K562 (cell line): Measurements from ENCODE around the gene ANXA2. TPM values are rescaled to one million over a fixed set of nuclear protein-coding genes. Genes with fewer than 3 reads are reported as not detected.

Source experiments
- ATAC-seq: fragments of 200-7000 bp; cut with Tn5 transposase; 3 replicates; pipeline ENCODE4 v1.9.1; 2020; ENCODE audit warnings: moderate library complexity
- Bru-seq: library from RNA; stranded (reverse); fragments of 400-500 nt; gene quantifications from one replicate; lab custom pipeline; 2021; lab: Mats Ljungman, UMichigan
- BruChase-seq, 2 experiments: library from RNA; stranded (reverse); fragments of 400-500 nt; gene quantifications; one replicate each; lab custom pipeline; 2021; lab: Mats Ljungman, UMichigan
- BruUV-seq: library from RNA; stranded (reverse); fragments of 400-500 nt; replicated peaks from 2 replicates; lab custom pipeline; 2021; lab: Mats Ljungman, UMichigan
- CTCF ChIA-PET: fragments of 300-600 bp; formaldehyde crosslinking; extraction: SDS; loops from one replicate; lab custom pipeline; 2021; ENCODE audit warnings: low intra/inter-chr PET ratio; lab: Yijun Ruan, JAX
- POLR2A ChIA-PET: fragments of 300-600, 350-650 bp; sonication (Branson Sonifier 250); formaldehyde crosslinking; extraction: SDS; loops from one replicate; lab custom pipeline; 2021; ENCODE audit warnings: antibody characterized with exemption, inconsistent platforms; lab: Yijun Ruan, JAX
- DNase-seq, 4 experiments: peaks; one replicate each; pipeline versions ENCODE4 v3.0.0 to v3.0.0-alpha.2; 2011 to 2018; ENCODE audit warnings: low spot score in 3 of 4, mixed read lengths in 3 of 4; ENCODE audit errors: extremely low read depth in 1 of 4
- FAIRE-seq: peaks from 2 replicates; lab custom pipeline; 2011; peaks lifted over from hg19 to GRCh38; lab: Jason Lieb, UNC
- H2AFZ ChIP-seq: 2 replicates; pipeline ENCODE4 v1.6.0; 2011; ENCODE audit warnings: low read depth, low read length, control low read depth, inconsistent platforms
- H3K27ac ChIP-seq: fragments of 200-600 bp; 3 replicates; pipeline ENCODE4 v1.8.0; 2011; ENCODE audit warnings: low read depth, mild to moderate bottlenecking, control low read depth, inconsistent platforms, low read length, moderate library complexity, mixed read lengths; ENCODE audit errors: extremely low read depth
- H3K27me3 ChIP-seq, 2 experiments: fragments of 300-600 bp in 1 of 2; 2 replicates in 1 of 2; 3 replicates in 1 of 2; pipeline versions ENCODE4 v1.6.0 to v1.8.0; 2011; ENCODE audit warnings: inconsistent platforms in 2 of 2, low read length in 2 of 2, mild to moderate bottlenecking in 1 of 2, mixed read lengths in 1 of 2, moderate library complexity in 1 of 2; ENCODE audit not compliant: control insufficient read depth in 2 of 2, insufficient read depth in 2 of 2
- H3K36me3 ChIP-seq: fragments of 300-600 bp; 3 replicates; pipeline ENCODE4 v1.8.0; 2011; ENCODE audit warnings: mild to moderate bottlenecking, low read length, inconsistent platforms; ENCODE audit not compliant: control insufficient read depth, insufficient read depth
- H3K4me1 ChIP-seq, 2 experiments: fragments of 200-600 bp in 1 of 2; replicated peaks in 1 of 2; 2 replicates in 1 of 2; 3 replicates in 1 of 2; pipeline versions ENCODE4 v1.5.1 to v1.8.0; 2011; ENCODE audit warnings: inconsistent platforms in 2 of 2, low read length in 2 of 2, mild to moderate bottlenecking in 1 of 2, mixed read lengths in 1 of 2, moderate library complexity in 1 of 2; ENCODE audit not compliant: control insufficient read depth in 2 of 2, insufficient read depth in 2 of 2
- H3K4me2 ChIP-seq: 2 replicates; pipeline ENCODE4 v1.6.1; 2011; ENCODE audit warnings: low read length, control low read depth, inconsistent platforms, mixed read lengths; ENCODE audit not compliant: insufficient read depth
- H3K4me3 ChIP-seq: fragments of 200-600 bp; sonication (generic), shearing (Covaris generic); 2 replicates; pipeline ENCODE4 v1.5.1; 2016; ENCODE audit warnings: control low read depth, inconsistent platforms
- H3K79me2 ChIP-seq: fragments of 200-600 bp; 3 replicates; pipeline ENCODE4 v1.8.0; 2011; ENCODE audit warnings: low read length, inconsistent platforms; ENCODE audit not compliant: control insufficient read depth, insufficient read depth
- H3K9ac ChIP-seq, 2 experiments: 2 replicates each; pipeline versions ENCODE4 v1.6.0 to v1.6.1; 2011; ENCODE audit warnings: low read depth in 2 of 2, low read length in 2 of 2, control low read depth in 1 of 2, inconsistent platforms in 1 of 2, mild to moderate bottlenecking in 1 of 2, mixed read lengths in 1 of 2; ENCODE audit not compliant: insufficient read depth in 1 of 2
- H3K9me1 ChIP-seq: one replicate; pipeline ENCODE4 v1.6.0; 2011; ENCODE audit warnings: inconsistent platforms, mild to moderate bottlenecking, low read length, moderate library complexity; ENCODE audit not compliant: control insufficient read depth, insufficient read depth
- H3K9me3 ChIP-seq: replicated peaks from 2 replicates; pipeline ENCODE4 v1.5.1; 2011; ENCODE audit warnings: low read depth, low read length, inconsistent platforms; ENCODE audit not compliant: control insufficient read depth, insufficient read depth
- H4K20me1 ChIP-seq: replicated peaks from 2 replicates; pipeline ENCODE4 v1.6.1; 2011; ENCODE audit warnings: low read length, inconsistent platforms, mixed read lengths; ENCODE audit not compliant: control insufficient read depth, insufficient read depth
- CREM ChIP-seq: IDR thresholded peaks from 2 replicates; pipeline ENCODE4 v1.6.1; 2014; ENCODE audit warnings: antibody characterized with exemption, low read depth
- HMGN3 ChIP-seq: IDR thresholded peaks from 2 replicates; pipeline ENCODE4 v1.6.1; 2011; ENCODE audit warnings: borderline replicate concordance, low read depth, mild to moderate bottlenecking, mixed read lengths, low read length; ENCODE audit not compliant: insufficient read length; ENCODE audit errors: extremely low read depth
- PCBP2 ChIP-seq: fragments of 200-400 bp; formaldehyde crosslinking; IDR thresholded peaks from 2 replicates; pipeline ENCODE4 v1.6.1; 2018; ENCODE audit warnings: low read length, low read depth, mild to moderate bottlenecking, moderate library complexity; ENCODE audit not compliant: poor library complexity, severe bottlenecking
- PHF21A ChIP-seq: fragments of 450-650 bp; IDR thresholded peaks from 2 replicates; pipeline ENCODE4 v1.6.1; 2017; ENCODE audit warnings: low read depth, borderline replicate concordance
- PTBP1 ChIP-seq: fragments of 200-400 bp; formaldehyde crosslinking; IDR thresholded peaks from 2 replicates; pipeline ENCODE4 v1.6.1; 2017; ENCODE audit warnings: low read depth, low read length
- RBM14 ChIP-seq: fragments of 200-400 bp; formaldehyde crosslinking; IDR thresholded peaks from 2 replicates; pipeline ENCODE4 v1.6.1; 2018; ENCODE audit warnings: low read depth, mild to moderate bottlenecking, low read length, moderate library complexity, borderline replicate concordance; ENCODE audit not compliant: insufficient read depth
- RBM17 ChIP-seq: fragments of 200-400 bp; formaldehyde crosslinking; IDR thresholded peaks from 2 replicates; pipeline ENCODE4 v1.6.1; 2017; ENCODE audit warnings: low read depth, mild to moderate bottlenecking, low read length, borderline replicate concordance
- WGBS: fragments of 100-300 bp; shearing (Covaris generic); methylation state at CpG from one replicate; pipeline ENCODE4 v1.1.6; 2016; ENCODE audit warnings: low coverage, mixed read lengths; ENCODE audit not compliant: insufficient coverage; ENCODE audit errors: missing lambda C conversion rate; 5-methylcytosine and 5-hydroxymethylcytosine counted together
- in situ Hi-C: fragments of 300-500 bp; cut with MboI; formaldehyde crosslinking; loops from 4 replicates; pipeline ENCODE4 v1.15.0; 2018; ENCODE audit warnings: inconsistent platforms, mixed read lengths
- intact Hi-C: fragments of 100-400 bp; cut with micrococcal nuclease; formaldehyde crosslinking; loops from 2 replicates; pipeline ENCODE4 v1.14.2; 2022
- long read RNA-seq, 3 experiments: library from polyadenylated mRNA in 2 of 3; library from RNA in 1 of 3; unstranded in 2 of 3; stranded (forward) in 1 of 3; transcript quantifications; one replicate each; pipeline ENCODE4 v2.0.0, GENCODE V29; 2019 to 2022
- polyA minus RNA-seq, 3 experiments: library from RNA; depleted of rRNA, polyadenylated mRNA; stranded (reverse); fragments of >200 nt; gene quantifications; 2 replicates each; pipeline ENCODE4 v1.2.3, GENCODE V29; 2011
- polyA plus RNA-seq, 8 experiments: library from polyadenylated mRNA; depleted of rRNA in 4 of 8; stranded (reverse) in 5 of 8; unstranded in 3 of 8; fragments of >200 nt; fragmentation: Nextera tagmentation in 2 of 8; fragmentation: Illumina TruSeq in 1 of 8; extraction: Ambion mirVana in 2 of 8; extraction: Trizol in 1 of 8; gene quantifications; 2 replicates each; pipeline versions ENCODE4 v1.2.1 to v1.2.3, GENCODE V29; 2011 to 2014; ENCODE audit warnings: inconsistent platforms in 1 of 8, missing spikeins in 1 of 8
- total RNA-seq, 7 experiments: library from RNA; depleted of rRNA in 6 of 7; stranded (reverse); fragments of >200 nt in 6 of 7; fragmentation: Illumina TruSeq in 2 of 7; extraction: Trizol in 2 of 7; gene quantifications; 2 replicates each; pipeline versions ENCODE4 v1.2.1 to v1.2.3, GENCODE V29; 2011 to 2021; ENCODE audit warnings: low replicate concordance in 1 of 7
- TF ChIP-seq, protein P1 (sequence below): sonication (generic); formaldehyde crosslinking; IDR thresholded peaks from 2 replicates; pipeline ENCODE4 v1.8.0; 2023; ENCODE audit warnings: missing genetic modification reagents, mild to moderate bottlenecking, borderline replicate concordance

The ANXA2 gene
- 164 and 212 TPM in 2 replicates for total RNA-seq (2011; cell fraction: chromatin; rRNA removed; ENCODE audit: low replicate concordance)
- total RNA-seq (2011; cell fraction: nucleolus; rRNA removed) = 137 and 142 TPM in 2 replicates
- 205 and 289 TPM in 2 replicates for total RNA-seq (2011; cell fraction: nucleoplasm; rRNA removed)
- total RNA-seq (2014; rRNA removed) (348 and 357 TPM in 2 replicates), total RNA-seq (2014; rRNA removed; fragmentation: Illumina TruSeq; extraction: Trizol) (452 and 478 TPM in 2 replicates), total RNA-seq (2015; rRNA removed; fragmentation: Illumina TruSeq; extraction: Trizol) (361 and 377 TPM in 2 replicates), total RNA-seq (2021) (298 and 301 TPM in 2 replicates), polyA plus RNA-seq (2011; rRNA removed) (505 and 549 TPM in 2 replicates), polyA plus RNA-seq (2014; fragmentation: Illumina TruSeq; extraction: Trizol) (545 and 579 TPM in 2 replicates), polyA plus RNA-seq (2014; fragmentation: Nextera tagmentation; extraction: Ambion mirVana) (1,000 to 10,000 TPM in 1 of 2 experiments, 100 to 1,000 TPM in 1; 826 to 1,102 TPM), polyA plus RNA-seq (2014; rRNA removed) (451 and 471 TPM in 2 replicates), polyA minus RNA-seq (2011; rRNA and poly(A)+ RNA removed) (663 and 682 TPM in 2 replicates), Bru-seq, nascent RNA (percentile 92 among the genes with signal in this experiment), BruChase-seq, experiment 1, labeled RNA remaining after a 2-hour chase (percentile 86 among the genes with signal in this experiment), BruChase-seq, experiment 2, labeled RNA remaining after a 6-hour chase (percentile 81 among the genes with signal in this experiment)
- polyA plus RNA-seq (2011; cell fraction: cytosol; rRNA removed) = 382 and 535 TPM in 2 replicates
- 156 and 264 TPM in 2 replicates for polyA plus RNA-seq (2011; cell fraction: nucleus; rRNA removed)
- 225 and 402 TPM in 2 replicates for polyA plus RNA-seq (2012)
- 189 and 192 TPM in 2 replicates for polyA minus RNA-seq (2011; cell fraction: cytosol; rRNA and poly(A)+ RNA removed)
- 71.9 and 132 TPM in 2 replicates for polyA minus RNA-seq (2011; cell fraction: nucleus; rRNA and poly(A)+ RNA removed)
- long read RNA-seq, experiment 1, transcript ANXA2-203 (14 exons, 1,444 nt) = minor isoform, 158 of 986 reads
- long read RNA-seq, experiment 1, transcript ANXA2-204 (13 exons, 1,435 nt) = major isoform, 642 of 986 reads
- long read RNA-seq, experiment 1, partial matches to known transcripts = 80 of 986 reads
- long read RNA-seq, experiment 1, other reads (novel, unspliced or antisense) = 97 of 986 reads
- long read RNA-seq, experiment 2, transcript ANXA2-203 (14 exons, 1,444 nt) = minor isoform, 26 of 531 reads
- long read RNA-seq, experiment 2, transcript ANXA2-204 (13 exons, 1,435 nt) = major isoform, 163 of 531 reads
- long read RNA-seq, experiment 2, partial matches to known transcripts = 223 of 531 reads
- long read RNA-seq, experiment 2, other reads (novel, unspliced or antisense) = 114 of 531 reads
- long read RNA-seq, experiment 3, transcript ANXA2-203 (14 exons, 1,444 nt) = minor isoform, 188 of 1,147 reads
- long read RNA-seq, experiment 3, transcript ANXA2-201 (13 exons, 1,444 nt) = minor isoform, 7 of 1,147 reads
- long read RNA-seq, experiment 3, transcript ANXA2-202 (14 exons, 1,676 nt) = minor isoform, 7 of 1,147 reads
- long read RNA-seq, experiment 3, transcript ANXA2-204 (13 exons, 1,435 nt) = major isoform, 758 of 1,147 reads
- long read RNA-seq, experiment 3, partial matches to known transcripts = 58 of 1,147 reads
- long read RNA-seq, experiment 3, other reads (novel, unspliced or antisense) = 126 of 1,147 reads

DNA sequence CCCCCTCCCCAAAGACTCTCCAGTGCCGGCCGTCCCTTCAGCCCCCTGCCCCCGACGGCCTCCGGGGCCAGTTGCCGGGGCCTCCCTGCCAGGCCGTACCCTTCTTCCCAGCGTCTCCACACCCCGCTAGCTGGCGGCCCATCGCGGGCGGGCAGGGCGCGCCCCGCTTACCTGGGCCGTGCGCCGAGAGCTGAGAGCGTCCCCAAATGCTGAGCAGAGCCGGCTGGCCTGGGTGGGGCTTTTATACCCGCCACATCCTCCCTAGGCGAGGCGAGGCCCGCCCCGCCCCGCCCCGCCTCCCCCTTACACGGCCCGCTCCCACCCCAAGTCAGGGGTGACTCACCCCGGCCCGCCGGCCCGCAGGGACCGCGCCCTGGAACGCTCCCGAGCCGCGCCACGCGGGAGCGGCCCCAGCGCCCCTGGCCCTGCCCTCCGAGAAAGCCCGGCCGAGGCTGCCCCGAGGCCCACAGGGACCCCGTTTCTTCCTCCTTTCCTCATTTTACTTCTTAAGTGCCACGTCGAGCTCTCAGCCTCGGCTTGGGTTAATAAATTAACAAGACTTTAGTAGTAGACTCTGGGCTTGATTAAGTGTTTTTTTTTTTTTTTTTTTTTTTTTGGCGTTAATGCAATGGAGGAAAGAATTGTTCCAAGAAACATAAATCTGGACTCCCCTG, at the start of gene ANXA2:
Gene ANXA2, minus strand, starts transcription at position 215 of the 674 bp plus-strand sequence. CDS start 11,911 bp downstream, outside the sequence.
- BruUV-seq = no TSS peak
- intact Hi-C loops = loop anchor here (2.0 kb wide), 1 partner anchor 81 kb away; the partner anchor contains the start of gene ICE2
- no peak for TF ChIP-seq RBM17
- TF ChIP-seq PTBP1 = no peak
- peak; percentile 19 for TF ChIP-seq HMGN3
- TF ChIP-seq, protein P1, sequence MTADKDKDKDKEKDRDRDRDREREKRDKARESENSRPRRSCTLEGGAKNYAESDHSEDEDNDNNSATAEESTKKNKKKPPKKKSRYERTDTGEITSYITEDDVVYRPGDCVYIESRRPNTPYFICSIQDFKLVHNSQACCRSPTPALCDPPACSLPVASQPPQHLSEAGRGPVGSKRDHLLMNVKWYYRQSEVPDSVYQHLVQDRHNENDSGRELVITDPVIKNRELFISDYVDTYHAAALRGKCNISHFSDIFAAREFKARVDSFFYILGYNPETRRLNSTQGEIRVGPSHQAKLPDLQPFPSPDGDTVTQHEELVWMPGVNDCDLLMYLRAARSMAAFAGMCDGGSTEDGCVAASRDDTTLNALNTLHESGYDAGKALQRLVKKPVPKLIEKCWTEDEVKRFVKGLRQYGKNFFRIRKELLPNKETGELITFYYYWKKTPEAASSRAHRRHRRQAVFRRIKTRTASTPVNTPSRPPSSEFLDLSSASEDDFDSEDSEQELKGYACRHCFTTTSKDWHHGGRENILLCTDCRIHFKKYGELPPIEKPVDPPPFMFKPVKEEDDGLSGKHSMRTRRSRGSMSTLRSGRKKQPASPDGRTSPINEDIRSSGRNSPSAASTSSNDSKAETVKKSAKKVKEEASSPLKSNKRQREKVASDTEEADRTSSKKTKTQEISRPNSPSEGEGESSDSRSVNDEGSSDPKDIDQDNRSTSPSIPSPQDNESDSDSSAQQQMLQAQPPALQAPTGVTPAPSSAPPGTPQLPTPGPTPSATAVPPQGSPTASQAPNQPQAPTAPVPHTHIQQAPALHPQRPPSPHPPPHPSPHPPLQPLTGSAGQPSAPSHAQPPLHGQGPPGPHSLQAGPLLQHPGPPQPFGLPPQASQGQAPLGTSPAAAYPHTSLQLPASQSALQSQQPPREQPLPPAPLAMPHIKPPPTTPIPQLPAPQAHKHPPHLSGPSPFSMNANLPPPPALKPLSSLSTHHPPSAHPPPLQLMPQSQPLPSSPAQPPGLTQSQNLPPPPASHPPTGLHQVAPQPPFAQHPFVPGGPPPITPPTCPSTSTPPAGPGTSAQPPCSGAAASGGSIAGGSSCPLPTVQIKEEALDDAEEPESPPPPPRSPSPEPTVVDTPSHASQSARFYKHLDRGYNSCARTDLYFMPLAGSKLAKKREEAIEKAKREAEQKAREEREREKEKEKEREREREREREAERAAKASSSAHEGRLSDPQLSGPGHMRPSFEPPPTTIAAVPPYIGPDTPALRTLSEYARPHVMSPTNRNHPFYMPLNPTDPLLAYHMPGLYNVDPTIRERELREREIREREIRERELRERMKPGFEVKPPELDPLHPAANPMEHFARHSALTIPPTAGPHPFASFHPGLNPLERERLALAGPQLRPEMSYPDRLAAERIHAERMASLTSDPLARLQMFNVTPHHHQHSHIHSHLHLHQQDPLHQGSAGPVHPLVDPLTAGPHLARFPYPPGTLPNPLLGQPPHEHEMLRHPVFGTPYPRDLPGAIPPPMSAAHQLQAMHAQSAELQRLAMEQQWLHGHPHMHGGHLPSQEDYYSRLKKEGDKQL (CRISPR knock-in tag) = no peak
- TF ChIP-seq CREM = peak; percentile 23; the same call in 1 of the 2 replicates
- TF ChIP-seq PHF21A = 0 out of 2 replicates have a peak, but pooled peaks have one; percentile 12
- 0 out of 2 replicates have a peak, but pooled peaks have one; percentile 70 for TF ChIP-seq RBM14
- peak; percentile 64 for TF ChIP-seq PCBP2

More for the DNA sequence above, at the start of gene ANXA2:
- FAIRE-seq = peak; percentile 19
- DNase-seq = peak; percentile 93 to 97 (median 94)
- Histone ChIP-seq H3K4me3 (peak within 1 kb of the TSS; percentile 95), H2AFZ (peak within 1 kb of the TSS; percentile 99), H3K9me3 (no peaks in the 10 kb centered on the region), H3K4me1 (peaks cover 35 to 36% of the 10 kb centered on the region in 2 experiments), H3K9ac (peak within 1 kb of the TSS; percentile 90 to 92), H3K27me3 (no peaks in the 10 kb centered on the region), H3K4me2 (peak within 1 kb of the TSS; percentile 98), H4K20me1 (peaks cover 40% of the 10 kb centered on the region), H3K9me1 (peaks cover 4% of the 10 kb centered on the region), H3K36me3 (peaks cover 39% of the 10 kb centered on the region; the same call in 2 of the 3 replicates), H3K79me2 (peaks cover 49% of the 10 kb centered on the region), H3K27ac (peak within 1 kb of the TSS; percentile 96)
- ChIA-PET POLR2A (interaction anchor here (0.6 to 1.5 kb wide), 13 partner anchors 9 to 708 kb away, joined by 3 to 7 read pairs (median 3); partner anchors contain the start of gene BNIP2), CTCF (no interaction called here)
- in situ Hi-C loops = no loop called here
- ATAC-seq = peak; percentile 88
- WGBS = under 1% methylated on average over 32 of the region's 53 CpGs
